GM23338 (cell line): Measurements from ENCODE around the gene CRADD. TPM values are rescaled to one million over a fixed set of nuclear protein-coding genes. Genes with fewer than 3 reads are reported as not detected.

Experiments used
- ATAC-seq: fragments of 200-7000 bp; cut with Tn5 transposase; 3 replicates; pipeline ENCODE4 v1.9.1; 2020
- DNase-seq: peaks from one replicate; pipeline ENCODE4 v3.0.0-alpha.2; 2015; ENCODE audit warnings: low spot score
- H2AFZ ChIP-seq: fragments of 200-600 bp; sonication (generic); 2 replicates; pipeline ENCODE4 v1.8.0; 2016; ENCODE audit warnings: antibody characterized with exemption, mild to moderate bottlenecking, moderate library complexity
- H3F3A ChIP-seq: fragments of 200-600 bp; sonication (generic); replicated peaks from 2 replicates; pipeline ENCODE4 v1.8.0; 2017; ENCODE audit warnings: antibody characterized with exemption, mixed run types, low read depth
- H3K27ac ChIP-seq: fragments of 200-600 bp; sonication (generic); 2 replicates; pipeline ENCODE4 v1.6.1; 2016; ENCODE audit warnings: low read depth
- H3K27me3 ChIP-seq: fragments of 200-600 bp; sonication (generic); 2 replicates; pipeline ENCODE4 v1.8.0; 2016; ENCODE audit warnings: mild to moderate bottlenecking, mixed run types, moderate library complexity; ENCODE audit not compliant: insufficient read depth
- H3K36me3 ChIP-seq: fragments of 200-600 bp; sonication (generic); 2 replicates; pipeline ENCODE4 v1.8.0; 2016; ENCODE audit warnings: mild to moderate bottlenecking; ENCODE audit not compliant: insufficient read depth
- H3K4me1 ChIP-seq: fragments of 200-600 bp; sonication (generic); 2 replicates; pipeline ENCODE4 v1.8.0; 2016; ENCODE audit warnings: mild to moderate bottlenecking, moderate library complexity; ENCODE audit not compliant: insufficient read depth
- H3K4me2 ChIP-seq: fragments of 200-600 bp; sonication (generic); 2 replicates; pipeline ENCODE4 v1.7.1; 2017; ENCODE audit warnings: mixed run types
- H3K4me3 ChIP-seq: fragments of 200-600 bp; sonication (generic); 2 replicates; pipeline ENCODE4 v1.6.1; 2016; ENCODE audit warnings: mixed run types
- H3K79me2 ChIP-seq: fragments of 200-600 bp; sonication (generic); replicated peaks from 2 replicates; pipeline ENCODE4 v1.8.0; 2017; ENCODE audit warnings: mild to moderate bottlenecking; ENCODE audit not compliant: insufficient read depth
- H3K9me2 ChIP-seq: fragments of 200-600 bp; sonication (generic); 2 replicates; pipeline ENCODE4 v1.8.0; 2017; ENCODE audit not compliant: insufficient read depth
- H4K20me1 ChIP-seq: fragments of 200-600 bp; sonication (generic); replicated peaks from 2 replicates; pipeline ENCODE4 v1.8.0; 2017; ENCODE audit warnings: mild to moderate bottlenecking; ENCODE audit not compliant: insufficient read depth
- H3K27ac Mint-ChIP-seq: 2 replicates; pipeline ENCODE4 v1.8.0; 2020; ENCODE audit warnings: inconsistent platforms, mild to moderate bottlenecking, moderate library complexity, mixed read lengths
- H3K27me3 Mint-ChIP-seq: 3 replicates; pipeline ENCODE4 v1.8.0; 2022; ENCODE audit warnings: low read depth, mild to moderate bottlenecking, moderate library complexity, mixed read lengths, inconsistent platforms; ENCODE audit not compliant: insufficient read depth, poor library complexity
- H3K36me3 Mint-ChIP-seq: 3 replicates; pipeline ENCODE4 v1.8.0; 2021; ENCODE audit warnings: low read depth, mild to moderate bottlenecking, inconsistent platforms, moderate library complexity, mixed read lengths
- H3K4me1 Mint-ChIP-seq: 3 replicates; pipeline ENCODE4 v1.8.0; 2020; ENCODE audit warnings: mild to moderate bottlenecking, inconsistent platforms, mixed read lengths
- H3K4me3 Mint-ChIP-seq: 3 replicates; pipeline ENCODE4 v1.8.0; 2021; ENCODE audit warnings: moderate library complexity, mild to moderate bottlenecking, inconsistent platforms, mixed read lengths
- H3K9me3 Mint-ChIP-seq: 3 replicates; pipeline ENCODE4 v1.8.0; 2020; ENCODE audit warnings: moderate library complexity, mild to moderate bottlenecking, inconsistent platforms, mixed read lengths
- CREB1 ChIP-seq: fragments of 250-450 bp; sonication (Bioruptor Pico); IDR thresholded peaks from 2 replicates; pipeline ENCODE4 v1.5.0; 2020; ENCODE audit warnings: low read depth, mild to moderate bottlenecking, moderate library complexity
- EZH2 ChIP-seq: fragments of 200-600 bp; sonication (generic); IDR thresholded peaks from one replicate; pipeline ENCODE4 v1.8.0; 2017; ENCODE audit warnings: antibody characterized with exemption, mild to moderate bottlenecking, low read depth; ENCODE audit not compliant: unreplicated experiment
- JUNB ChIP-seq: IDR thresholded peaks from one replicate; pipeline ENCODE4 v1.6.1; 2016; ENCODE audit warnings: antibody characterized with exemption; ENCODE audit not compliant: unreplicated experiment
- NANOG ChIP-seq: IDR thresholded peaks from 2 replicates; pipeline ENCODE4 v1.6.1; 2016; ENCODE audit warnings: antibody characterized with exemption, borderline replicate concordance
- STAT1 ChIP-seq: IDR thresholded peaks from one replicate; pipeline ENCODE4 v1.6.1; 2016; ENCODE audit warnings: antibody characterized with exemption; ENCODE audit not compliant: unreplicated experiment
- ZNF114 ChIP-seq: fragments of 250-450 bp; sonication (Bioruptor Pico); IDR thresholded peaks from 2 replicates; pipeline ENCODE4 v1.5.0; 2020; ENCODE audit warnings: mild to moderate bottlenecking, moderate library complexity
- polyA plus RNA-seq: library from polyadenylated mRNA; unstranded; fragments of >200 nt; fragmentation: Nextera tagmentation; extraction: Ambion mirVana; gene quantifications from 2 replicates; pipeline ENCODE4 v1.2.1, GENCODE V29; 2016
- total RNA-seq: library from RNA; depleted of rRNA; stranded (reverse); fragments of >200 nt; shearing (Covaris generic); gene quantifications from 2 replicates; pipeline ENCODE4 v1.2.3, GENCODE V29; 2014
- TF ChIP-seq, protein P1 (sequence below): IDR thresholded peaks from 2 replicates; pipeline ENCODE4 v1.6.1; 2016; ENCODE audit warnings: antibody characterized with exemption
- TF ChIP-seq, protein P2 (sequence below): IDR thresholded peaks from one replicate; pipeline ENCODE4 v1.6.1; 2018; ENCODE audit warnings: antibody characterized with exemption; ENCODE audit not compliant: unreplicated experiment

Gene CRADD
- total and polyA plus RNA-seq, 2 experiments from 2014 or later, result 6.3 to 27.9 TPM

- no peak for ATAC-seq
- Mint-ChIP-seq H3K4me3 (no peak overlapping the region), H3K27ac (no peak overlapping the region), H3K4me1 (peaks cover 26% of the 10 kb centered on the region), H3K9me3 (no peaks in the 10 kb centered on the region), H3K27me3 (peaks cover 3% of the 10 kb centered on the region), H3K36me3 (no peaks in the 10 kb centered on the region)
- Histone ChIP-seq H3K36me3 (no peaks in the 10 kb centered on the region), H3K9me2 (no peaks in the 10 kb centered on the region), H3F3A (no peaks in the 10 kb centered on the region), H3K4me3 (no peak overlapping the region), H3K4me1 (peaks cover 8% of the 10 kb centered on the region), H2AFZ (no peak overlapping the region), H3K27me3 (no peaks in the 10 kb centered on the region), H3K27ac (no peak overlapping the region), H3K79me2 (no peaks in the 10 kb centered on the region), H4K20me1 (no peaks in the 10 kb centered on the region), H3K4me2 (no peak overlapping the region)
- TF ChIP-seq, protein P1, sequence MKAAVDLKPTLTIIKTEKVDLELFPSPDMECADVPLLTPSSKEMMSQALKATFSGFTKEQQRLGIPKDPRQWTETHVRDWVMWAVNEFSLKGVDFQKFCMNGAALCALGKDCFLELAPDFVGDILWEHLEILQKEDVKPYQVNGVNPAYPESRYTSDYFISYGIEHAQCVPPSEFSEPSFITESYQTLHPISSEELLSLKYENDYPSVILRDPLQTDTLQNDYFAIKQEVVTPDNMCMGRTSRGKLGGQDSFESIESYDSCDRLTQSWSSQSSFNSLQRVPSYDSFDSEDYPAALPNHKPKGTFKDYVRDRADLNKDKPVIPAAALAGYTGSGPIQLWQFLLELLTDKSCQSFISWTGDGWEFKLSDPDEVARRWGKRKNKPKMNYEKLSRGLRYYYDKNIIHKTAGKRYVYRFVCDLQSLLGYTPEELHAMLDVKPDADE, result no peak
- TF ChIP-seq STAT1 (no peak), ZNF114 (CRISPR knock-in tag) (no peak)
- TF ChIP-seq, protein P2, sequence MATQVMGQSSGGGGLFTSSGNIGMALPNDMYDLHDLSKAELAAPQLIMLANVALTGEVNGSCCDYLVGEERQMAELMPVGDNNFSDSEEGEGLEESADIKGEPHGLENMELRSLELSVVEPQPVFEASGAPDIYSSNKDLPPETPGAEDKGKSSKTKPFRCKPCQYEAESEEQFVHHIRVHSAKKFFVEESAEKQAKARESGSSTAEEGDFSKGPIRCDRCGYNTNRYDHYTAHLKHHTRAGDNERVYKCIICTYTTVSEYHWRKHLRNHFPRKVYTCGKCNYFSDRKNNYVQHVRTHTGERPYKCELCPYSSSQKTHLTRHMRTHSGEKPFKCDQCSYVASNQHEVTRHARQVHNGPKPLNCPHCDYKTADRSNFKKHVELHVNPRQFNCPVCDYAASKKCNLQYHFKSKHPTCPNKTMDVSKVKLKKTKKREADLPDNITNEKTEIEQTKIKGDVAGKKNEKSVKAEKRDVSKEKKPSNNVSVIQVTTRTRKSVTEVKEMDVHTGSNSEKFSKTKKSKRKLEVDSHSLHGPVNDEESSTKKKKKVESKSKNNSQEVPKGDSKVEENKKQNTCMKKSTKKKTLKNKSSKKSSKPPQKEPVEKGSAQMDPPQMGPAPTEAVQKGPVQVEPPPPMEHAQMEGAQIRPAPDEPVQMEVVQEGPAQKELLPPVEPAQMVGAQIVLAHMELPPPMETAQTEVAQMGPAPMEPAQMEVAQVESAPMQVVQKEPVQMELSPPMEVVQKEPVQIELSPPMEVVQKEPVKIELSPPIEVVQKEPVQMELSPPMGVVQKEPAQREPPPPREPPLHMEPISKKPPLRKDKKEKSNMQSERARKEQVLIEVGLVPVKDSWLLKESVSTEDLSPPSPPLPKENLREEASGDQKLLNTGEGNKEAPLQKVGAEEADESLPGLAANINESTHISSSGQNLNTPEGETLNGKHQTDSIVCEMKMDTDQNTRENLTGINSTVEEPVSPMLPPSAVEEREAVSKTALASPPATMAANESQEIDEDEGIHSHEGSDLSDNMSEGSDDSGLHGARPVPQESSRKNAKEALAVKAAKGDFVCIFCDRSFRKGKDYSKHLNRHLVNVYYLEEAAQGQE, result no peak
- DNase-seq, result no peak
These were observed 85.0 kb downstream of the CRADD start for GRCh38 chr12:93762059-93762719.

DNA sequence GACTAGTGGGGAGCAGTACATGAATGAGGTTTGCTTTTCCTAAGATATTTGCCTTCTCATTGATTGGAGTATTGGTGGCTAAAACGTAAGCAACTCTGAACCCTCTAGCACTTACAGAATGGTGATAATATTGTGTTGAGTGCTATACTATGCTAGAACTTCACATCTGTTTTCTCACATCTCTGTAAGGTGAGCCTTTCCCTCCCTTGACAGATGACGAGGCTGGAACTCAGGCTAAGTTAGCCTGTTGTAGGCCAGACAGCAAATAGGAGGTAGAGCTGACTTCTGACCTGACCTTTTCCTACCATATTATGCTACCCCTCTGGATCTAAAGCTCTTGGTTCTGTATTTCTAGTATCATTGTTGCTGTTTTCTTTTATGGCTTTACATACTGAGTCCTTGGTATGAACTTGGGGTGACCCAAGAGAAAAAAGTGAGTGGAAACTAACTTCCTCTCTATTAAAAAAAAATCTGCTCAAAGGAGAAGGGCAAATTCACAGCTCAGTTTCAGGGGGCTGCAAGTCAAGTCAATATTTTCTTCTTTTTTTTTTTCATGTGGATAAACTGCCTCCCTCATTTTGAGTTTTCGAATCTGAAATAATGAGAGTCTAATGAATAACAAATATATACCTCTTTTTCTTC, 85.9 kb downstream of the CRADD start:
- Histone ChIP-seq H3F3A (no peaks in the 10 kb centered on the region), H3K27ac (no peak overlapping the region), H3K36me3 (no peaks in the 10 kb centered on the region), H2AFZ (no peak overlapping the region), H3K4me2 (no peak overlapping the region), H4K20me1 (no peaks in the 10 kb centered on the region), H3K4me1 (peaks cover 8% of the 10 kb centered on the region), H3K4me3 (no peak overlapping the region), H3K9me2 (no peaks in the 10 kb centered on the region), H3K27me3 (no peaks in the 10 kb centered on the region), H3K79me2 (no peaks in the 10 kb centered on the region)
- Mint-ChIP-seq H3K9me3 (no peaks in the 10 kb centered on the region), H3K27ac (peak overlapping the region; percentile 52), H3K27me3 (peaks cover 3% of the 10 kb centered on the region), H3K36me3 (no peaks in the 10 kb centered on the region), H3K4me1 (peaks cover 26% of the 10 kb centered on the region), H3K4me3 (no peak overlapping the region)
- peak; percentile 57 for ATAC-seq
- no peak for DNase-seq
- TF ChIP-seq, protein P2, result no peak
- TF ChIP-seq NANOG (no peak), JUNB (no peak), CREB1 (CRISPR knock-in tag) (no peak), EZH2 (no peak)
